Neuronal stem cell (in vitro differentiated cells): ENCODE data around the gene LGR6.

ENCODE experiments used
- DNase-seq: peaks from one replicate; pipeline ENCODE4 v3.0.0-alpha.2; 2013; ENCODE audit warnings: low spot score
- H2AFZ ChIP-seq: one replicate; pipeline ENCODE4 v1.6.1; 2013; ENCODE audit warnings: mild to moderate bottlenecking, low read length, inconsistent platforms
- H2AK5ac ChIP-seq: 2 replicates; pipeline ENCODE4 v1.6.1; 2013; ENCODE audit warnings: low read depth, mild to moderate bottlenecking, inconsistent platforms, low read length, moderate library complexity, mixed read lengths
- H2BK120ac ChIP-seq: 2 replicates; pipeline ENCODE4 v1.6.1; 2013; ENCODE audit warnings: low read depth, mild to moderate bottlenecking, inconsistent platforms, low read length, moderate library complexity, mixed read lengths
- H2BK12ac ChIP-seq: one replicate; pipeline ENCODE4 v1.6.1; 2013; ENCODE audit warnings: low read length, inconsistent platforms
- H2BK15ac ChIP-seq: 2 replicates; pipeline ENCODE4 v1.6.1; 2013; ENCODE audit warnings: mild to moderate bottlenecking, low read length, inconsistent platforms, mixed read lengths
- H2BK5ac ChIP-seq: one replicate; pipeline ENCODE4 v1.6.1; 2013; ENCODE audit warnings: inconsistent platforms, mild to moderate bottlenecking, low read length, moderate library complexity
- H3K14ac ChIP-seq: one replicate; pipeline ENCODE4 v1.6.1; 2013; ENCODE audit warnings: low read length, inconsistent platforms
- H3K18ac ChIP-seq: 2 replicates; pipeline ENCODE4 v1.6.1; 2013; ENCODE audit warnings: low read length, inconsistent platforms
- H3K23ac ChIP-seq: 2 replicates; pipeline ENCODE4 v1.6.1; 2013; ENCODE audit warnings: low read depth, mild to moderate bottlenecking, mixed read lengths, low read length, inconsistent platforms; ENCODE audit not compliant: poor library complexity
- H3K27ac ChIP-seq: replicated peaks from 3 replicates; pipeline ENCODE4 v1.5.1; 2013; ENCODE audit warnings: low read length, inconsistent platforms
- H3K27me3 ChIP-seq, 3 experiments: 2 replicates each; pipeline ENCODE4 v1.6.1; 2013; ENCODE audit warnings: low read length in 3 of 3, mild to moderate bottlenecking in 2 of 3, inconsistent platforms in 1 of 3, low read depth in 1 of 3, mixed read lengths in 1 of 3, moderate library complexity in 1 of 3; ENCODE audit not compliant: control insufficient read depth in 3 of 3, insufficient read depth in 3 of 3
- H3K36me3 ChIP-seq, 2 donors: replicated peaks in 1 of 2; 2 replicates each; pipeline ENCODE4 v1.6.1; 2013; ENCODE audit warnings: low read length in 2 of 2; ENCODE audit not compliant: control insufficient read depth in 2 of 2, insufficient read depth in 2 of 2
- H3K4ac ChIP-seq: 2 replicates; pipeline ENCODE4 v1.6.1; 2013; ENCODE audit warnings: inconsistent platforms, mild to moderate bottlenecking, low read length, moderate library complexity
- H3K4me1 ChIP-seq, 2 donors: 1 replicate in 1 of 2; 2 replicates in 1 of 2; pipeline ENCODE4 v1.6.1; 2013; ENCODE audit warnings: low read length in 2 of 2, low read depth in 1 of 2; ENCODE audit not compliant: control insufficient read depth in 2 of 2, insufficient read depth in 1 of 2
- H3K4me2 ChIP-seq: one replicate; pipeline ENCODE4 v1.6.1; 2013; ENCODE audit warnings: mild to moderate bottlenecking, low read length, inconsistent platforms; ENCODE audit not compliant: insufficient read depth, poor library complexity, severe bottlenecking
- H3K4me3 ChIP-seq, 2 donors: 2 replicates each; pipeline ENCODE4 v1.5.1; 2013; ENCODE audit warnings: low read length in 2 of 2, mild to moderate bottlenecking in 2 of 2, inconsistent platforms in 1 of 2, moderate library complexity in 1 of 2
- H3K79me1 ChIP-seq: one replicate; pipeline ENCODE4 v1.6.1; 2013; ENCODE audit warnings: low read depth, mild to moderate bottlenecking, inconsistent platforms, low read length, moderate library complexity
- H3K9ac ChIP-seq: one replicate; pipeline ENCODE4 v1.6.1; 2013; ENCODE audit warnings: mild to moderate bottlenecking, low read depth, low read length, inconsistent platforms; ENCODE audit not compliant: poor library complexity
- H3K9me3 ChIP-seq, 2 donors: replicated peaks in 1 of 2; 2 replicates each; pipeline versions ENCODE3 to v1.6.1; 2013; ENCODE audit warnings: low read length in 2 of 2, mild to moderate bottlenecking in 2 of 2, inconsistent platforms in 1 of 2, low read depth in 1 of 2, mixed read lengths in 1 of 2, moderate library complexity in 1 of 2; ENCODE audit not compliant: control insufficient read depth in 2 of 2, insufficient read depth in 1 of 2
- H4K8ac ChIP-seq: one replicate; pipeline ENCODE4 v1.6.1; 2013; ENCODE audit warnings: low read depth, mild to moderate bottlenecking, inconsistent platforms, low read length, moderate library complexity
- H4K91ac ChIP-seq: one replicate; pipeline ENCODE4 v1.6.1; 2013; ENCODE audit warnings: low read length, low read depth, mild to moderate bottlenecking, inconsistent platforms; ENCODE audit not compliant: poor library complexity
- WGBS, 2 donors: extraction: QIAGEN DNeasy Blood & Tissue Kit; methylation state at CpG; one replicate each; pipeline ENCODE4 v1.1.7; 2013; ENCODE audit warnings: missing lambda C conversion rate in 2 of 2, mixed read lengths in 1 of 2; ENCODE audit not compliant: insufficient read length in 2 of 2, insufficient replicate concordance in 1 of 2; ENCODE audit errors: extremely low coverage in 2 of 2; 5-methylcytosine and 5-hydroxymethylcytosine counted together

The LGR6 gene

GRCh38 chr1:202251424-202252256 lies 58.0 kb downstream of the LGR6 start:
- WGBS, 2 donors = no CpG with 5 or more reads among the region's 6 CpGs
- no peak overlapping the region for H4K8ac ChIP-seq
- no peak for DNase-seq
- no peak overlapping the region for H2AFZ ChIP-seq
- no peak overlapping the region for H3K23ac ChIP-seq
- peaks cover 0 to 38% (median 0%) of the 10 kb centered on the region in 3 experiments for H3K27me3 ChIP-seq
- H3K9ac ChIP-seq = no peak overlapping the region
- H2BK5ac ChIP-seq = no peak overlapping the region
- H2AK5ac ChIP-seq = no peak overlapping the region
- no peak overlapping the region for H3K4ac ChIP-seq
- H3K18ac ChIP-seq = no peak overlapping the region
- no peak overlapping the region for H4K91ac ChIP-seq
- H3K4me2 ChIP-seq = no peak overlapping the region
- H2BK120ac ChIP-seq = no peak overlapping the region
- no peak overlapping the region for H2BK12ac ChIP-seq
- H2BK15ac ChIP-seq = no peak overlapping the region
- no peak overlapping the region for H3K27ac ChIP-seq
- H3K4me3 ChIP-seq = no peak overlapping the region
- no peaks in the 10 kb centered on the region for H3K9me3 ChIP-seq
- no peaks in the 10 kb centered on the region for H3K36me3 ChIP-seq
- no peak overlapping the region for H3K14ac ChIP-seq
- no peaks in the 10 kb centered on the region for H3K79me1 ChIP-seq
- peaks cover 0 to 6% of the 10 kb centered on the region in 2 donors for H3K4me1 ChIP-seq

GRCh38 chr1:202252271-202252670 lies 58.7 kb downstream of the LGR6 start:
- no peak for DNase-seq
- no CpG with 5 or more reads among the region's 1 CpG for WGBS, 2 donors

DNA sequence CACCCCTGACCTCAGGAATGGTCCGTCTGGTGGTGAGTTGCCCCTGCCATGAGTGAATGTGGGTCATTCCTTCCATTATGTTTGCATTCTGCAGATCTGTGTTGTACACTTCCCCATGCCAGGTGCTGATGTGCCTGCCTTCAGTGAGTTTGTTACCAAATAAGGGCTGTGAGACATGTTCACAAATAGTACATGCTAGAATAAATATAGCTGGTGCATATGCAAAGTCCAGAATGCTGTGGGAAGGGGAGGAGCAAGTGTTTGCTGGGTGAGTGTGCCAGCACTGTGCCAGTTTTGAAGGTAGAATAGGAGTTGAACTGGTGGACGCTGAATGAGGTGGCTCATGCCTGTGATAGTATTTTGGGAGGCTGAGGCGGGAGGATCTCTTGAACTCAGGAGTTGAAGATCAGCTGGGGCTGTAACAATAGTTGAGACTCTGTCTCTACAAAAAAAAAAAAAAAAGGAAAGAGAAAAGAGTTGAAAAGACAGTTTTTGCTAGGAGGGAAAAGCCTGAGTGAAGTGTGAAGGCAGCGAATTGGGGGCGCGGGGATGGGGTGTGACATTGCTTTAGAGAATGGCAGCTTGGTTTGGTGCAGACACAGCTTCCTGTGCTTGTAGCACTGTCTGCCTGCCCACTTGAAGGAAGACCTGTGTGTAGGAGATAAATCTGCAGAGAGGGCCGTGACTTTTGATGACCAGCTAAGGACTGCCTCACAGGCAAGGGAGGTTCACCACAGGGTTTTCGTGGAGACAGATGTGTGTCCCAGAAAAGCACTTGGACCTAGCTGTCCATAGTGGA lies 61.1 kb downstream of the LGR6 start:
- H3K9me3 ChIP-seq = no peaks in the 10 kb centered on the region
- no peak overlapping the region for H3K4me3 ChIP-seq
- no peak overlapping the region for H2BK120ac ChIP-seq
- H4K8ac ChIP-seq = no peak overlapping the region
- H2AFZ ChIP-seq = no peak overlapping the region
- H3K4ac ChIP-seq = no peak overlapping the region
- H3K14ac ChIP-seq = no peak overlapping the region
- no peaks in the 10 kb centered on the region for H3K36me3 ChIP-seq
- no peak for DNase-seq
- H3K79me1 ChIP-seq = no peaks in the 10 kb centered on the region
- H2BK5ac ChIP-seq = no peak overlapping the region
- H2AK5ac ChIP-seq = peak overlapping the region; percentile 54
- H3K27me3 ChIP-seq = peaks cover 0 to 16% (median 0%) of the 10 kb centered on the region in 3 experiments
- H3K18ac ChIP-seq = no peak overlapping the region
- no peak overlapping the region for H2BK15ac ChIP-seq
- no peak overlapping the region for H3K9ac ChIP-seq
- no peak overlapping the region for H2BK12ac ChIP-seq
- H4K91ac ChIP-seq = no peak overlapping the region
- no CpG with 5 or more reads among the region's 8 CpGs for WGBS, 2 donors
- H3K23ac ChIP-seq = no peak overlapping the region
- H3K4me2 ChIP-seq = no peak overlapping the region
- no peaks in the 10 kb centered on the region for H3K4me1 ChIP-seq
- no peak overlapping the region for H3K27ac ChIP-seq

More at GRCh38 chr1:202252271-202252670, 58.7 kb downstream of the LGR6 start:
- no peak overlapping the region for H3K4me3 ChIP-seq
- H3K18ac ChIP-seq = no peak overlapping the region
- H2AFZ ChIP-seq = no peak overlapping the region
- H4K8ac ChIP-seq = no peak overlapping the region
- no peak overlapping the region for H4K91ac ChIP-seq
- no peak overlapping the region for H2BK15ac ChIP-seq
- no peak overlapping the region for H3K14ac ChIP-seq
- no peak overlapping the region for H3K4me2 ChIP-seq
- no peaks in the 10 kb centered on the region for H3K36me3 ChIP-seq
- no peak overlapping the region for H2AK5ac ChIP-seq
- H3K27me3 ChIP-seq = peaks cover 0 to 33% (median 0%) of the 10 kb centered on the region in 3 experiments
- H3K4me1 ChIP-seq = peaks cover 0 to 6% of the 10 kb centered on the region in 2 donors
- no peak overlapping the region for H2BK120ac ChIP-seq
- H2BK12ac ChIP-seq = no peak overlapping the region
- no peak overlapping the region for H3K4ac ChIP-seq
- H3K27ac ChIP-seq = no peak overlapping the region
- H3K9me3 ChIP-seq = no peaks in the 10 kb centered on the region
- H3K9ac ChIP-seq = no peak overlapping the region
- no peak overlapping the region for H3K23ac ChIP-seq
- no peaks in the 10 kb centered on the region for H3K79me1 ChIP-seq
- no peak overlapping the region for H2BK5ac ChIP-seq

- H4K8ac ChIP-seq = no peak overlapping the region
- no peak overlapping the region for H3K23ac ChIP-seq
- H3K27me3 ChIP-seq = peaks cover 0 to 12% (median 0%) of the 10 kb centered on the region in 3 experiments
- H3K14ac ChIP-seq = no peak overlapping the region
- H2BK120ac ChIP-seq = no peak overlapping the region
- no peak overlapping the region for H3K4ac ChIP-seq
- H3K4me1 ChIP-seq = no peaks in the 10 kb centered on the region
- no peak overlapping the region for H2BK12ac ChIP-seq
- no peak overlapping the region for H2BK5ac ChIP-seq
- no peak overlapping the region for H3K9ac ChIP-seq
- H3K9me3 ChIP-seq = no peaks in the 10 kb centered on the region
- H3K79me1 ChIP-seq = no peaks in the 10 kb centered on the region
- H2AK5ac ChIP-seq = no peak overlapping the region
- no peak overlapping the region for H3K27ac ChIP-seq
- no peak overlapping the region for H3K4me2 ChIP-seq
- H3K18ac ChIP-seq = peak overlapping the region; percentile 8
- H3K36me3 ChIP-seq = no peaks in the 10 kb centered on the region
- no peak overlapping the region for H2BK15ac ChIP-seq
- H4K91ac ChIP-seq = no peak overlapping the region
- H2AFZ ChIP-seq = no peak overlapping the region
- peak overlapping the region in 1 of 2 donors; percentile 47 for H3K4me3 ChIP-seq
- no CpG with 5 or more reads among the region's 7 CpGs for WGBS, 2 donors
- no peak for DNase-seq
Measured at GRCh38 chr1:202255343-202255742, 61.7 kb downstream of the LGR6 start.
